ENCODE data around the gene STUB1.
A peak's percentile ranks its signal among the peaks of the same experiment; 100 is the strongest.

Gene STUB1

DNA sequence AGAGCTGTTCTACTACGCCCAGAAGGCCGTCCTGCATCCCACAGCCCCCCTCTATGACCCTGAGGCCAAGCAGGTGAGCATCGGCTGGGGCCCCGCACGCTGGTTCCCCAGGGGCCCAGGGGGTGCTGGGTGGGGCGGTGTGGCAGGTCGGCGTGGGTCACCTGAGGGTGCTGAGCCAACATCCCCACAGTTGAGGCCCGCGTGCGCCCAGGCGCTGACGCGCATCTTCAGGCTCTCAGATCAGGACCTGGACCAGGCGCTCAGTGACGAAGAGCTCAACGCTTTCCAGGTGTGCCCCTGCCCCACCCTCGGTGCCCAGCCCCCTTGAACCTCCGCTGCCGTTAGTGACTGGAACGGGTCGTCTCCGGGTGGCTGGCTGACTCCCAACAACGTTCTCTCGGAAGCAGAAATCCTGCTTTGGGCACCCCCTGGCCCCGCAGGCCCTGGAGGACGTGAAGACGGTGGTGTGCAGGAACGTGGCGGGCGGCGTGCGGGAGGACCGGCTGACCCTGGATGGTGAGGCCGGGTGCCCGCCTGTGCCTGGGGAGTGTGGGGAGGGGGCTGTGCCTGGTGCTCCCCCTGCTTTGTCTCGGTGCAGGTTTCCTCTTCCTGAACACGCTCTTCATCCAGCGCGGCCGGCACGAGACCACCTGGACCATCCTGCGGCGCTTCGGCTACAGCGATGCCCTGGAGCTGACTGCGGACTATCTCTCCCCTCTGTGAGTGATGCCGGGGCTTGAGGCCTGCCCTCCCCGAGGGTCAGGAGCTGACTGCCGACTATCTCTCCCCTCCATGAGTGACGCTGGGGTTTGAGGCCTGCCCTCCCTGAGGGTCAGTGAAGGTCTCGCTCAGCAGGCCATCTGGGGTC lies 9.5 kb upstream of the STUB1 start:
- H3K9me3 ChIP-seq (ENCODE audit: insufficient read depth, low read length, severe bottlenecking) = no peaks in the 10 kb centered on the region
- H3K27ac ChIP-seq (ENCODE audit: low read length) = no peak overlapping the region
- peak overlapping the region; percentile 95; the same call in 1 of the 2 replicates for H3K4me2 ChIP-seq (ENCODE audit: insufficient read depth, low read length)
- DNase-seq = no peak
- no peaks in the 10 kb centered on the region for H3K27me3 ChIP-seq (ENCODE audit: insufficient read depth, low read length, poor library complexity)
- H3K79me2 ChIP-seq (ENCODE audit: insufficient read depth, low read length) = peaks cover 40% of the 10 kb centered on the region
- peaks cover 31% of the 10 kb centered on the region for H3K4me1 ChIP-seq (ENCODE audit: insufficient read depth, low read length)
- TF ChIP-seq EZH2 (IDR thresholded peaks at IDR 0.05; ENCODE audit: borderline replicate concordance, low read depth, low read length, severe bottlenecking) (no peak), CTCF (IDR thresholded peaks at IDR 0.05; ENCODE audit: borderline replicate concordance, extremely low read depth, low read length, poor library complexity, severe bottlenecking) (no peak)
- no peak overlapping the region for H3K4me3 ChIP-seq (ENCODE audit: low read depth in 1 of 2, low read length in 2 of 2)
- ATAC-seq (ENCODE audit: insufficient read depth, low read depth) = no peak
- no peak overlapping the region for H3K9ac ChIP-seq (ENCODE audit: low read depth, low read length)
- H3K36me3 ChIP-seq (ENCODE audit: insufficient read depth, low read length) = peaks cover 73% of the 10 kb centered on the region
- H2AFZ ChIP-seq (ENCODE audit: low read depth, low read length) = no peak overlapping the region
- peaks cover 53% of the 10 kb centered on the region for H4K20me1 ChIP-seq (ENCODE audit: insufficient read depth, low read length)

DNA sequence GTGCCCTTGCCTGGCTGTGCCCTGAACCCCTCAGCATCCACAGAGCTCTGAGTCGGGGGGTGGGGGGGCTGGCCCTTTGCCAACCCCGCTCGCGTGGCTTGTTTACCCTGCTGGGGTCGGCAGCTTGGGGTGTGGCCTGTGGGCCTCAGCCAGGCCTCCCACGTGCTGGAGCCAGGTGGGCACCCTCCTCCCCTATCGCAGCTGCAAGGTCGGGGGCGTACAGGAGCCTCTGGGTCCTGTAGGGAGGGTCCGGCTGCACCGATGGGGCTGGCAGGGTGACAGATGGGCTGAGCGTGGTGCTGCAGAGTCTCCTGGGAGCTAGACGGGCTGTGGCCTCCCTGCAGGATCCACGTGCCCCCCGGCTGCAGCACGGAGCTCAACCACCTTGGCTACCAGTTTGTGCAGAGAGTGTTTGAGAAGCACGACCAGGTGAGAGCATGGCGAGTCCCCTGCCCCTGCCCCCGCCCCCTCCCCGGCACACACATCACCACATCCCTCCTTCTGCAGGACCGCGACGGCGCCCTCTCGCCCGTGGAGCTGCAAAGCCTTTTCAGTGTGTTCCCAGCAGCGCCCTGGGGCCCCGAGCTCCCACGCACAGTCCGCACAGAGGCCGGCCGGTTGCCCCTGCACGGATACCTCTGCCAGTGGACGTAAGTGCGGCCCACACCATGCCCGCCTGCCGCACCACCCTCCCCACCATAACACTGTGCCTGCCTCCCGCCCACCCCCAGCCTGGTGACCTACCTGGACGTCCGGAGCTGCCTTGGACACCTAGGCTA lies 8.7 kb upstream of the STUB1 start:
- ATAC-seq (ENCODE audit: insufficient read depth, low read depth) = no peak
- H2AFZ ChIP-seq (ENCODE audit: low read depth, low read length) = no peak overlapping the region
- peaks cover 40% of the 10 kb centered on the region for H3K79me2 ChIP-seq (ENCODE audit: insufficient read depth, low read length)
- H3K9ac ChIP-seq (ENCODE audit: low read depth, low read length) = no peak overlapping the region
- no peak overlapping the region for H3K4me3 ChIP-seq (ENCODE audit: low read depth in 1 of 2, low read length in 2 of 2)
- H4K20me1 ChIP-seq (ENCODE audit: insufficient read depth, low read length) = peaks cover 57% of the 10 kb centered on the region
- no peaks in the 10 kb centered on the region for H3K27me3 ChIP-seq (ENCODE audit: insufficient read depth, low read length, poor library complexity)
- H3K4me1 ChIP-seq (ENCODE audit: insufficient read depth, low read length) = peaks cover 31% of the 10 kb centered on the region
- H3K4me2 ChIP-seq (ENCODE audit: insufficient read depth, low read length) = no peak overlapping the region
- no peak overlapping the region for H3K27ac ChIP-seq (ENCODE audit: low read length)
- peaks cover 69% of the 10 kb centered on the region for H3K36me3 ChIP-seq (ENCODE audit: insufficient read depth, low read length)
- TF ChIP-seq EZH2 (IDR thresholded peaks at IDR 0.05; ENCODE audit: borderline replicate concordance, low read depth, low read length, severe bottlenecking) (no peak), CTCF (IDR thresholded peaks at IDR 0.05; ENCODE audit: borderline replicate concordance, extremely low read depth, low read length, poor library complexity, severe bottlenecking) (no peak)
- no peaks in the 10 kb centered on the region for H3K9me3 ChIP-seq (ENCODE audit: insufficient read depth, low read length, severe bottlenecking)
- no peak for DNase-seq

DNA sequence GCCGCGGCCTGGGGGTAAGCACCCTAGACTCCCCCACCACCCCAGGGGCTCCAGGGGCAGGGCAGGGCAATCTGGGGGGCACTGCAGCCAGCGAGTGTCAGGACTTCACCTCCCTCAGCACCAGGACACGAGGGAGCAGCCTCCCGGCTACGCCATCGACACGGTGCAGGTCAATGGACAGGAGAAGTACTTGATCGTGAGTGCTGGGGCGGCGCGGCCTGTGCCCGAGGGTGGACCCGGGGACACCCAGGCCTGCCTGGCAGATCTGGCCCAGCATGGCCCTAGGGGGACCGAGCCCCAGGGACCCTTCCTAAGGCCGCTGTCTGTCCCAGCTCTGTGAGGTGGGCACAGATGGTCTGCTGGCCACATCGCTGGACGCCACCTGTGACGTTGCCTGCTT lies 7.8 kb upstream of the STUB1 start:
- H3K4me2 ChIP-seq (ENCODE audit: insufficient read depth, low read length) = no peak overlapping the region
- ATAC-seq (ENCODE audit: insufficient read depth, low read depth) = no peak
- no peak for DNase-seq
- no peak overlapping the region for H3K9ac ChIP-seq (ENCODE audit: low read depth, low read length)
- H3K27ac ChIP-seq (ENCODE audit: low read length) = no peak overlapping the region
- H3K4me3 ChIP-seq (ENCODE audit: low read depth in 1 of 2, low read length in 2 of 2) = no peak overlapping the region
- H3K79me2 ChIP-seq (ENCODE audit: insufficient read depth, low read length) = peaks cover 37% of the 10 kb centered on the region
- no peaks in the 10 kb centered on the region for H3K9me3 ChIP-seq (ENCODE audit: insufficient read depth, low read length, severe bottlenecking)
- H2AFZ ChIP-seq (ENCODE audit: low read depth, low read length) = no peak overlapping the region
- H3K36me3 ChIP-seq (ENCODE audit: insufficient read depth, low read length) = peaks cover 61% of the 10 kb centered on the region
- no peaks in the 10 kb centered on the region for H3K27me3 ChIP-seq (ENCODE audit: insufficient read depth, low read length, poor library complexity)
- H4K20me1 ChIP-seq (ENCODE audit: insufficient read depth, low read length) = peaks cover 57% of the 10 kb centered on the region
- H3K4me1 ChIP-seq (ENCODE audit: insufficient read depth, low read length) = peaks cover 24% of the 10 kb centered on the region
- TF ChIP-seq EZH2 (IDR thresholded peaks at IDR 0.05; ENCODE audit: borderline replicate concordance, low read depth, low read length, severe bottlenecking) (no peak), CTCF (IDR thresholded peaks at IDR 0.05; ENCODE audit: borderline replicate concordance, extremely low read depth, low read length, poor library complexity, severe bottlenecking) (no peak)

All from DND-41 (cell line).